ENCODE results near the gene SUGP1. TPM values are rescaled to one million over a fixed set of nuclear protein-coding genes. Genes with fewer than 3 reads are reported as not detected.

Gene SUGP1
- total RNA-seq, 1 experiment from 2014 or later, result 81.3 TPM

- CTCF ChIA-PET, result interaction anchor here (0.6 to 1.6 kb wide), 32 partner anchors 9 to 207 kb away, joined by 3 to 12 read pairs (median 4); partner anchors contain the start of genes BORCS8, GATAD2A, MAU2 and NDUFA13
- H3K36me3 Mint-ChIP-seq, result peaks cover 48% of the 10 kb centered on the region
- TF ChIP-seq, protein P1, sequence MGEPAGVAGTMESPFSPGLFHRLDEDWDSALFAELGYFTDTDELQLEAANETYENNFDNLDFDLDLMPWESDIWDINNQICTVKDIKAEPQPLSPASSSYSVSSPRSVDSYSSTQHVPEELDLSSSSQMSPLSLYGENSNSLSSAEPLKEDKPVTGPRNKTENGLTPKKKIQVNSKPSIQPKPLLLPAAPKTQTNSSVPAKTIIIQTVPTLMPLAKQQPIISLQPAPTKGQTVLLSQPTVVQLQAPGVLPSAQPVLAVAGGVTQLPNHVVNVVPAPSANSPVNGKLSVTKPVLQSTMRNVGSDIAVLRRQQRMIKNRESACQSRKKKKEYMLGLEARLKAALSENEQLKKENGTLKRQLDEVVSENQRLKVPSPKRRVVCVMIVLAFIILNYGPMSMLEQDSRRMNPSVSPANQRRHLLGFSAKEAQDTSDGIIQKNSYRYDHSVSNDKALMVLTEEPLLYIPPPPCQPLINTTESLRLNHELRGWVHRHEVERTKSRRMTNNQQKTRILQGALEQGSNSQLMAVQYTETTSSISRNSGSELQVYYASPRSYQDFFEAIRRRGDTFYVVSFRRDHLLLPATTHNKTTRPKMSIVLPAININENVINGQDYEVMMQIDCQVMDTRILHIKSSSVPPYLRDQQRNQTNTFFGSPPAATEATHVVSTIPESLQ (CRISPR knock-in tag; IDR thresholded peaks at IDR 0.05), result no peak
- TF ChIP-seq ATF1 (CRISPR knock-in tag; IDR thresholded peaks at IDR 0.05) (no peak), USF1 (CRISPR knock-in tag; IDR thresholded peaks at IDR 0.05) (peak; percentile 55; the same call in 1 of the 2 replicates), GABPB1 (CRISPR knock-in tag; IDR thresholded peaks at IDR 0.05) (no peak), CTCF (IDR thresholded peaks at IDR 0.05) (peak; percentile 78), ZNF232 (CRISPR knock-in tag; IDR thresholded peaks at IDR 0.05) (no peak), E2F4 (CRISPR knock-in tag; IDR thresholded peaks at IDR 0.05; ENCODE audit: borderline replicate concordance, low read depth) (no peak), NR2C2 (CRISPR knock-in tag; IDR thresholded peaks at IDR 0.05) (no peak), AFF4 (CRISPR knock-in tag; IDR thresholded peaks at IDR 0.05; ENCODE audit: borderline replicate concordance) (no peak), ZNF425 (CRISPR knock-in tag; conservative IDR thresholded peaks at IDR 0.05) (no peak), TEAD1 (CRISPR knock-in tag; IDR thresholded peaks at IDR 0.05) (no peak), FOXP4 (CRISPR knock-in tag; IDR thresholded peaks at IDR 0.05) (no peak), CREB1 (CRISPR knock-in tag; IDR thresholded peaks at IDR 0.05) (no peak), RORB (CRISPR knock-in tag; IDR thresholded peaks at IDR 0.05) (no peak), USF2 (CRISPR knock-in tag; IDR thresholded peaks at IDR 0.05) (peak; percentile 56), ESRRA (CRISPR knock-in tag; IDR thresholded peaks at IDR 0.05; ENCODE audit: borderline replicate concordance) (no peak), ZNF423 (CRISPR knock-in tag; IDR thresholded peaks at IDR 0.05) (no peak)
- TF ChIP-seq, protein P2, sequence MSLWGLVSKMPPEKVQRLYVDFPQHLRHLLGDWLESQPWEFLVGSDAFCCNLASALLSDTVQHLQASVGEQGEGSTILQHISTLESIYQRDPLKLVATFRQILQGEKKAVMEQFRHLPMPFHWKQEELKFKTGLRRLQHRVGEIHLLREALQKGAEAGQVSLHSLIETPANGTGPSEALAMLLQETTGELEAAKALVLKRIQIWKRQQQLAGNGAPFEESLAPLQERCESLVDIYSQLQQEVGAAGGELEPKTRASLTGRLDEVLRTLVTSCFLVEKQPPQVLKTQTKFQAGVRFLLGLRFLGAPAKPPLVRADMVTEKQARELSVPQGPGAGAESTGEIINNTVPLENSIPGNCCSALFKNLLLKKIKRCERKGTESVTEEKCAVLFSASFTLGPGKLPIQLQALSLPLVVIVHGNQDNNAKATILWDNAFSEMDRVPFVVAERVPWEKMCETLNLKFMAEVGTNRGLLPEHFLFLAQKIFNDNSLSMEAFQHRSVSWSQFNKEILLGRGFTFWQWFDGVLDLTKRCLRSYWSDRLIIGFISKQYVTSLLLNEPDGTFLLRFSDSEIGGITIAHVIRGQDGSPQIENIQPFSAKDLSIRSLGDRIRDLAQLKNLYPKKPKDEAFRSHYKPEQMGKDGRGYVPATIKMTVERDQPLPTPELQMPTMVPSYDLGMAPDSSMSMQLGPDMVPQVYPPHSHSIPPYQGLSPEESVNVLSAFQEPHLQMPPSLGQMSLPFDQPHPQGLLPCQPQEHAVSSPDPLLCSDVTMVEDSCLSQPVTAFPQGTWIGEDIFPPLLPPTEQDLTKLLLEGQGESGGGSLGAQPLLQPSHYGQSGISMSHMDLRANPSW (CRISPR knock-in tag; conservative IDR thresholded peaks at IDR 0.05; ENCODE audit: low read depth), result no peak
Measured at GRCh38 chr19:19342086-19343015, 22.0 kb upstream of the SUGP1 start.

More at GRCh38 chr19:19342086-19343015, 22.0 kb upstream of the SUGP1 start:
- DNase-seq (ENCODE audit: low spot score) (peak; percentile 78), ATAC-seq (peak; percentile 80)
- Mint-ChIP-seq H3K4me3 (no peak overlapping the region), H3K4me1 (no peaks in the 10 kb centered on the region), H3K27ac (no peak overlapping the region), H3K27me3 (ENCODE audit: low read depth) (no peaks in the 10 kb centered on the region), H3K9me3 (no peaks in the 10 kb centered on the region)
- POLR2A ChIA-PET, result no interaction called here
